ENCODE data around the gene IFNA8. TPM values are rescaled to one million over a fixed set of nuclear protein-coding genes. Genes with fewer than 3 reads are reported as not detected.
A peak's percentile ranks its signal among the peaks of the same experiment; 100 is the strongest.

IFNA8 gene
- total RNA-seq, 1 experiment from 2014 or later, result not detected

DNA sequence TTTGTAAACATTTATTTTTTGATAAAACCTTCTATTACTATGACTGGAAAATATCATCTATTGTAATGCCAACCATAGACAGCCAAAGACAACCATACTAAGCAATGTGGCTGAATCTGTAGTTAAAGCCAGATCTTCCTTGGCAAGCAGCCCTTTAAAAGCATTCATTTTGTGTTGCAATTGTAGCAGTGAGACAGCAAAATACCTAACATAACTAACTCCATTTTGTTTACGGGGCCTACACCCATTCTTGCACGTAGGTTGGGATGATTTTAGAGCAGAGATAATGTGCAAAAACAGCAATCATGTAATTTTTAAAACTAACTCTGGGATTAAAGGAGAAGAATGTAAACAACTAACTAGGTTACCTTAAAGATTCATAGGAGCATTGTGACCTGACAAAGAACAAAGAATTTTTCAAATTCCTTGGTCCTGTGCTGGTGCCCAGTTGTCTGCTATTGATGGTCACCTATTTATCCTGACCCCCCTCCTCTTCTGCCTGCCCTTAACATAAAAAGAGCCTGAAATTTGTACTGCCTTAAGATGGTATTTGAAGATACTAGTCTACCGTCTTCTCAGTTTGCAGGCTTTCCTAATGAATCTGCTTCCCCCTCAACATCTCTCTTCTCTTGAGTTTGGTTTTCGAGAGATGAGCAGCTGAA lies 41.9 kb downstream of the IFNA8 start:
- no CpG with 5 or more reads among the region's 4 CpGs for WGBS (ENCODE audit: extremely low coverage, insufficient read length, low lambda C conversion rate)
- Histone ChIP-seq H3K56ac (ENCODE audit: insufficient read length, low read depth, low read length) (no peak overlapping the region), H3K9me3 (ENCODE audit: control insufficient read depth, low read depth, low read length) (no peaks in the 10 kb centered on the region), H3K23me2 (ENCODE audit: insufficient read length, low read depth, low read length, poor library complexity, severe bottlenecking) (no peaks in the 10 kb centered on the region), H2BK120ac (ENCODE audit: low read depth, low read length, poor library complexity, severe bottlenecking) (no peak overlapping the region), H3K27ac (ENCODE audit: insufficient read length, low read depth, low read length) (no peak overlapping the region), H3K4me1 (ENCODE audit: insufficient read depth, low read length) (peaks cover 5% of the 10 kb centered on the region), H3K79me2 (ENCODE audit: insufficient read depth, low read length) (no peaks in the 10 kb centered on the region), H3K18ac (ENCODE audit: insufficient read length, low read depth, low read length) (no peak overlapping the region), H3K4me2 (ENCODE audit: insufficient read depth, insufficient read length, low read length) (no peak overlapping the region), H3K14ac (ENCODE audit: insufficient read depth, low read length) (no peak overlapping the region), H3K27me3 (ENCODE audit: insufficient read depth, low read length) (no peaks in the 10 kb centered on the region; the same call in 1 of the 2 replicates), H4K8ac (replicated peaks; ENCODE audit: insufficient read length, low read depth, low read length) (no peak overlapping the region), H3K4ac (ENCODE audit: low read depth, low read length) (no peak overlapping the region), H4K20me1 (ENCODE audit: control insufficient read depth, insufficient read depth, insufficient read length) (no peaks in the 10 kb centered on the region), H4K5ac (ENCODE audit: insufficient read length, low read depth, low read length) (no peak overlapping the region), H3K9ac (ENCODE audit: extremely low read depth, insufficient read length, low read length) (no peak overlapping the region), H3T11ph (ENCODE audit: low read length) (no peak overlapping the region), H2BK12ac (ENCODE audit: insufficient read length, low read depth, low read length) (no peak overlapping the region), H2BK20ac (ENCODE audit: low read depth, low read length, poor library complexity, severe bottlenecking) (no peak overlapping the region), H2BK5ac (ENCODE audit: insufficient read length, low read length) (no peak overlapping the region), H3K23ac (ENCODE audit: insufficient read length, low read depth, low read length) (no peak overlapping the region), H4K91ac (ENCODE audit: insufficient read length, low read depth, low read length) (no peak overlapping the region), H2BK15ac (ENCODE audit: low read depth, low read length) (no peak overlapping the region), H2AFZ (ENCODE audit: low read length) (no peak overlapping the region), H3K79me1 (ENCODE audit: insufficient read depth, low read depth, low read length, poor library complexity, severe bottlenecking) (no peaks in the 10 kb centered on the region), H2AK5ac (ENCODE audit: insufficient read length, low read length) (no peak overlapping the region)
- no peaks in the 10 kb centered on the region for H3K9me3 Mint-ChIP-seq
- H3K36me3 Mint-ChIP-seq (ENCODE audit: insufficient read depth in 1 of 3, low read depth in 3 of 3), result no peaks in the 10 kb centered on the region
- DNase-seq, result no peak
- H3K27ac Mint-ChIP-seq, result peak overlapping the region in 1 of 3 experiments; percentile 32; a peak in 1 of 7 replicates
- peaks cover 6% of the 10 kb centered on the region; the same call in 1 of the 2 replicates for H3K27me3 Mint-ChIP-seq (ENCODE audit: low read depth)
- no peak overlapping the region for H3K4me3 Mint-ChIP-seq
- TF ChIP-seq CTCF (conservative IDR thresholded peaks at IDR 0.05), result no peak
- H3K4me1 Mint-ChIP-seq, result peaks cover 16 to 24% of the 10 kb centered on the region in 2 experiments
